Stimulated activated CD4-positive, alpha-beta T cell treated with anti-CD3 and anti-CD28 coated beads, Interleukin-4, amount 100 ng/mL, for 4 hours (primary cell): Measurements from ENCODE around the gene ELL2.

Experiments
- DNase-seq, 2 experiments: peaks; one replicate each; pipeline ENCODE4 v3.0.0-alpha.2; 2020

The ELL2 gene

DNA sequence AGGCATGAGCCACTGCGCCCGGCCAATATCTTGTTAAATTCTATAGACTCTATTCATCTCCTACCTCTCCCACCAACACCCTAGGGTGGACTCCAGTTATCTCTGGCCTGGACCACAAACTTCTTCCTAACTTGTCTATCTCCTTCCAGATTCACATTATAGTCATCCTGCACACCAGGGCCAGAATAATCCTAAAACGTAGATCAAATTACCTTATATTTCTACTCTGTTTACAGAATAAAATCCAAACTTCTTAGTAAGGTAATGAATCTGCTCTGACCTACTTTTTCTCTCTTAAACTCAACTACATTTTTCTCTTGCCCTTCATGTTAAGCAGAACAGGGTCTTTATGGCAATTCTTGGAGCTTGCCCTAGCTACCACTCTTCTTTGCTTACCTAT lies 6.9 kb downstream of the ELL2 start:
- DNase-seq: no peak

DNA sequence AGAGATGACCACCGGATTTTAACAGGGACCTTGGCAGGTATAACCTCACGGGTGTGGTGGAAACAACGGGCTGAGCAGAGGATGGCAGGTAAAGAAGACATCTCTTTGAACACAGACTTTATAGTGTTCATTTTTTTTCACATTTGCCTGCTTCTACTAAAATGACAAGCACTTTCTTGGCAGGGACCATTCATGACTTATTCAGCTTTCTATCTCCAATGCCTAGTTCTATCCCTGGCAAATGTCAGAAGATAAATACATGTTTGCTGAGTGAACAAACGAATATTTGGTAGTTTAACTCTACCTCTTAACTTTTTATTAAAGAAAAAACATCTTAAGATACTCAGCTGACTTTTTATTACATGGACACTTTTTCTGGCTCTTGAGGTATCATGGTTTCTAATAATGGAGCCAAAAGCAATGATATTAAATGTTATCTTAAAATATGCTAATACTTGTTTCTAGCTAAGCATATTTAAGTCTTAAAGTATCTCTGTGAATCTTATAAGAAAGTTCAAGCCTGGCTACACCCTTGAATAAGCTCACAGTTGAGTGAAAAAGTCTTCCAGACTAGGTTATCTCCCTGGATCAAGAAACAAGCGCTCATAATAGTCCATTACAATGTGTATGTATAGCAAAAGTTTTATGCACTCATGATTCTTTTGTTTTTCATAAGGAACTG lies 8.5 kb downstream of the ELL2 start:
- no peak for DNase-seq

DNA sequence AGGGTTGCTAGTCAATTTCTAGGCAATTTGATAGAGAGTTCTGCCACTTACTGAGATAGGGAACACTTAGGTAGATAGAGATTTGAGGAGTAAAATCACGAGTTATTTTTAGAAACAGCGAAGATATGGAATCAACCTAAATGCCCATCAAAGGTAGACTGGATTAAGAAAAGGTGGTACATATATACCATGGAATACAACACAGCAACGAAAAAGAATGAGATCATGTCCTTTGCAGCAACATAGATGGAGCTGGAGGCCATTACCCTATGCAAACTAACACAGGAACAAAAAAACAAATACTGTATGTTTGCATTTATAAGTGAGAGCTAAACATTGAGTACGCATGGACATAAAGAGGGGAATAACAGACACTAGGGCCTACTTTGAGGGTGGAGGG lies 9.7 kb downstream of the ELL2 start:
- no peak for DNase-seq

DNA sequence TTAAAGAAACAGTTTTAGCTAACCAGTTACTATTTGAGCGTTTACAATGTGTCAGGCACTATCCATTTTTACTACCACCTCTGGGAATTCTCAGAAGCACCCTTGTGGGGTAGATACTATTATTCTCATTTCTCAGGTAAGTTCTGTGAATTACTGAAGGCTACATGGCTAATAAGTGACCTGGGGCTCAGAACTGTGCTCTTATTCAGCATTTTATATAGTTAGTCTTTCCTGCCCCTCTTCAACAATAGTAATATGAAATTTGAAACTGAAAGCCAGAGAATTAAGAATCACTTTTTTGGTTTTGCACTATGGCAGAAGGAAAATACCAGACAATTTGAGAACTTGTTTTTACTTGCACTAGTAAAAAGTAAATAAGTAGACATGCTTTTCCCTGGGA lies 11.8 kb downstream of the ELL2 start:
- no peak for DNase-seq

DNA sequence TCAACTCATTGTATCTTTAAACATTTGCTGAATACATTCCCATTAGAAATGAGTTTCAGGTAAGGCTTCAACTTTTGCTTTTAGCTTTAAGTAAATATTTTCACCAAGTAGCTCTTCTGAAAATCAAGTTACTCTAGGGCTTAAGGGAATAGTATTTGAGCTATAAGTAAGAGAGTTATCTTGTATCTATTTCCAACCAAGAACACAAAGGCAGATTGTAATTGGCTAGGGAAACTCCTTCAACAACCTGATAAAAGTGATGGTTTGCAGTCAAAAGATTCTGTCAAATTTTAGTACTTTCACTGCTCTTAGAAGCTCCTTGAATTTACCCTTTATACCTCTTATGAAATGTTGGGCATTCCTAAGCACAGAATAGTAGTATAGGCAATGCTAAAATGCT lies 13.0 kb downstream of the ELL2 start:
- DNase-seq: no peak

DNA sequence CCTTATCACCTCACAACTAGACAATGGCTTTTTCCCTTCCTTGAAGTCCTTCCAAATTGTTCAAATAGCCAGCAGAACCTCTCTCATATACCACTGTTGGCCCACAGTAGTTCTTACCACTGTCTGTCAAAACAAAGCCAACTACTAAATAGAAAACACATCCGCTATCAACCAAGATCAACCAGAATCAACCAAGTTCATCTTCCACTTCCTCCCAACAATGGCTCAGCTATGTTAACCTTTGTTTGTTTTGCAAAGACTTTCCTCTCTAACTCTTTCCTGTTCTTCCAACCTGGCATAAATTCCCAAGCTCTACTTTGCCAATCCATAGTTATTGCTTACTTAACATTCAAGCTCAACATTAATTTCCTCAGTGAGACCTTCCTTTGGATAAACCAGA lies 15.2 kb downstream of the ELL2 start:
- no peak for DNase-seq

DNA sequence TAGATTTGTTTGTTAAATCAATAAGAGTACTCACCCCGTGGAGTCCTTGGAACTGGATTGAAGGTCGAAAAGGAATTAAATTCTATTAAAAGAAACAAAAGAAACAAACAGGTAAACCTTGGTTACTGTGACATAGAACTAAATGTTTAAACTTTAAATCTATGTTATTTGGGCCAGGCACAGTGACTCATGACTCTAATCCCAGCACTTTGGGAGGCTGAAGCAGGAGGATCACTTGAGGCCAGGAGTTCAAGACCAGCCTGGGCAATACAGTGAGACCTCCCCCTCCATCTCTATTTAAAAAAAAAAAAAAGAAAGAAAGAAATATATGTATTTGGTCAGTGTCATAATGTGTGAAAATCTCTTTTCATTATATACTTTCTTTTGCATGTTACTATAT lies 18.7 kb downstream of the ELL2 start:
- no peak for DNase-seq

DNA sequence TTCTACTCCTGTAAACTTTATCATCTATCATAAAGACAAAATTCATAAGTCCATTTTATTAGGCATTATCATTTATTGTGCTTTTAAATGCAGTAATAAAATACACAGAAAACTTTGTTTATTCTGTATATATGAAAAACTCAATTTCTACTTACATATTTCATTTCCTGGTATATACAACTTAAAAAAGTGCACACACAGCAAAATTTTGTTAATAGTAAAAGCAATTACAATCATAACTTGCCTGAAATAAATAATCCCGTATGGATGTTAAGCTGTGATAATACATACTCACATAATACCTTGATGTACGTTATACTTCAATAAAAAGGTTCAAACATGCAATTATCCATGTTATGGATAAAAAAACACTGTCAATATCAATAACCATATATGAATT lies 19.2 kb downstream of the ELL2 start:
- DNase-seq: no peak

DNA sequence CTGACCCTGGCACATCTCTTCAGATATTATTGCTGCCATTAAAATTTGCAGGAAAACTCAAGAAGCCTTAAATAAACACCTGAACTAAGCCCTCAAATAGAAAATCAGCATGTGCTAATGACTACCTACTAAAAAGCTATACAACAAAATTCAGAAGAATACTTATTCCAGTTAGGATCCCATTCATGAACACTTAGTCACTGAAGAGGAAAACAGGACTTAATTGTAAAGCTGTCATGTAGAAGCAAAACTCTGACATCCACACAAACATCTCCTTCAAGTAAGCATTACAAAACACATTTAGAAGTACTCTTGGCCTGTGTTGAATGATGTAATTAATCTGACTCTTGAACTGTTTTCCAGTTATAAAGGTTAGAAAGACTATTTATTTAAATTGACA lies 19.9 kb downstream of the ELL2 start:
- DNase-seq: no peak

DNA sequence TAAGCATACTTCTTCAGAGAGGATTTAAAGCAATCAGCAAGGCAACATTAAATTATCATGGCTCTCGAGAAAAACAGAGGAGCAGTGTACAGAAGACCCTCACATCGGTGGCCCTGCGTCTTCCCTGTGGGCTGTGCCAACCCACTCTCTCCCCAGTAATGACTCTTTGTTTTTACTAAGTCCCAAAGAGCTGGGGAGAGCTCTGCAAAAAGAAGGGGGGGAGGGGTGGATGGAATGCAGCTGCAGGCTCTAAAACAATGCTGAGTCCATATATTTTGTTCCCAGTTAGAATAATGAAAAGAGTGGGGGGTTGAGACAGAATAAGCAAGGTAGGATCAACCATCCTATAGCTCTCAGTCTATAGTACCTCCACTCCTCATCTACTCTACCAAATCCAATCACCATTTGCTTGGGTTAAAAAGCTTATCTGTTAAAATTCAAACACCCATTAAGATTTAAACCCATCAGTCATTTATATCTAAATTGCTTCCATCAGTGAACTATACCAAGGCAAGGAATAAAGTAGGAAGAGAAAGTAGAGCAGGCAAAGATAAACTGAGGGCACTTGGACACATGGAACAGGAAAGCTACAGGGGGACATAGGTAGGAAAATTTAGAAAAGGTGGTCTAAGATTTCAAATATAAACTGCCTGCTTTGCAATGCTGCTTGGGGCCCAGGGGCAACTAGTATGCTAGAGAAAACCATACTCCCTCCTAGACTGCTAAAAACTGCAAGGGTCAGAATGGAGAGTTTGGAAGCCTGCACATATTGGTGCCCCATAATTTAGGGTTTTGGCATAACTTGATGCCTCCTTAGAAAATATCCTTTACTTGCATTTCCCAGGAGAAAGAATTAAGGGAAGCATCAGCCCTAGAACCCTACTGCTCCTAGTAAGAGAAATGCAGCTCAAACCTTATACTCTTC lies 20.6 kb downstream of the ELL2 start:
- no peak for DNase-seq

DNA sequence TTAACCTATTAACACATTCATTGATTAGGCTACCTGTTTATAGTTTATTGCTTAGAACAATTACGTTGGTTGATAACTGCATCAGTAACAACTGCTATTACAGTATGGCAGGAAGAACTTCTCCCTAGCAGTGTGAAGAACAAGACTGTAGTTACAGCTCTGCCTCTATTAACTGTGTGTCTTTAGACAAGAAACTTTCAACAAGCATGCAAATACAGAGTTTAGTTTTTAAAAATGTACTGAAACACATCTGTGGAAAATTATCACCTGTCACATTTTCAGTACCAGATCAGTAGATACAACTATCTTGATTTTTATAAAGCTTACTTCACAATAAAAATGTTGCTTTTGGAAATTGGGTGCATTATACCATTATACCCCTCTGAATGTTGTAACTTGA lies 22.2 kb downstream of the ELL2 start:
- no peak for DNase-seq

DNA sequence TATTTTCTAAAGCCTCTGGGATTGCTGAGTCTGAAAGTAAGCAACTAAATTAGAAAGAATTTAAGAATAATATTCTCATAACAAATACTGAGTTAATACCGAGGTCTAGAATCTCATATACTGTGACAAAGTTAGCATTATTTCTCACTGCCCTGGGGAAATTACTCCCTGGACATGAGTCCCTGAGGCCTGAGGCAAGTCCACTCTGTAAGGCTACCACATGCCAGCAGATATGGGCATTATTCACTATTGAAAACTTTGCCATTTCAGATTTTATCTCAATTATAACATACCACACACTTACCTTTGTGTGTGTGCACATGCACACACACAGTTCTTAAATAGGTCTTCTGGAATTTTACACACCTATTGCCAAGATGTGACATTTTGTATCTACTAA lies 22.9 kb downstream of the ELL2 start:
- no peak for DNase-seq

DNA sequence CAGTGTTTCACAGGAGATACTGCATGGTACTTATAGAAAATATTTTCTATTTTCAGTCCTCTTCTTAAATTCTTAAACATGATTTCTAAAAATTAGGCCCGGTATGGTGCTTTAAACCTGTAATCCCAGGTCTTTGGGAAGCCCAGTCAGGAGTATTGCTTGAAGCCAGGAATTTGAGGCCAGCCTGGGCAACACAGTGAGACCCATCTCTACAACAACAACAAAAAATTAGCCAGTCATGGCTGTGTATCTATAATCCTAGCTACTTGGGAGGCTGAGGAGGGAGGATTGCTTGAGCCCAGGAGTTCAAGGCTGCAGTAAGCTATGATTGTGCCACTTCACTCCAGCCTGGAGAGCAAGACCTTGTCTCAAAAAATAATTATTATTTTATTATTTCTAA lies 23.3 kb downstream of the ELL2 start:
- DNase-seq: no peak

DNA sequence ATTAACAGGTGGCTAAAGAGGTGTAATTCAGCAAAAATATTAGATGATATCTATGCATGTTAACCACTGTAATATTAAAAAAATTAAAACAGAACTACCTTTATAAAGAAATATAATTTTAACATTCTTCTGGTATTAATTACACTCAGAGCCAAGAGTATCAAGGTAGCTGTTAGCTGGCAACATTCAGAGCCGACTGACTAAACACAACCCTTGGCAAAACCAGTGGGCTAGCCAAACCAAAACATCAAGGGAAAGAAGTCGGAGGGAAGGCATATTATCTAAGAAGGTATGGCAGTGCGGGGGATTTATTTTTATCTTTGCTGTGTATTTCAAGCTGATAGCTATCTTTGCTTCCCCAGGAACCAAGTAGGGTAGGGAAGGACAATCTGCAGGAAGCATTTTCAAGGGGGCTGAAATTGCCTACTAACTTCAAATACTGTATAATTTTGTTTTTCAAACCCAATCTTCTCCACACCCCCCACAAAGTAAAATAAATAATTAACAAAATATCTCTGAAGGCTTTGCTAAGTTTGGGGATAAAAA lies 24.0 kb downstream of the ELL2 start:
- DNase-seq: no peak

DNA sequence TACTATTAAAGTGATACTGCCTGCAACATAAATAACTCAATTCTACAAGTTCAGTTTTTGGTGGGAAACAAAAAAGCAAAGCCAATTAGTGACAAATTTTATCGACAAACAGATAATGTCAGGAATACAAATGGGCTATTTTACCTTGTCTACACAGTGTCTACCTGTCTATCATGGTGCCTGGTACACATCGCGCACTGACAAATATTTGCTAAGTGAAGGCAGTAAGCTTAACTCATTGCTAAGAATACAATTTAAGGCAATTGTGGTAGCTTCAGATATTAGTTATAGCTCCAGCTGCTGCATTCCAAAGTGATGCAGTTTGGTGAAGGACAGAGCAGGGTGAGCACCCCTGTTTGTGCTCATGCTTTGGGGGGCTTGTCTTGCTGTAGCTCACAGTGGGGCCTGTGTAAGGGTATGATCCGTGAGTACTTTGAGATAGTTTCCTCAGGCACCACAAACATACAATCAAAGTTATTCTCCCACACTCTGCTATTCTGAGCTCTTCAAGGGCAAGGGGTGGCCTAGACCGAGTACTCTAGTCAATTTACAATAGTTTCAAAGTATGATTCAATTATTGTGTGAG lies 24.7 kb downstream of the ELL2 start:
- DNase-seq: no peak

DNA sequence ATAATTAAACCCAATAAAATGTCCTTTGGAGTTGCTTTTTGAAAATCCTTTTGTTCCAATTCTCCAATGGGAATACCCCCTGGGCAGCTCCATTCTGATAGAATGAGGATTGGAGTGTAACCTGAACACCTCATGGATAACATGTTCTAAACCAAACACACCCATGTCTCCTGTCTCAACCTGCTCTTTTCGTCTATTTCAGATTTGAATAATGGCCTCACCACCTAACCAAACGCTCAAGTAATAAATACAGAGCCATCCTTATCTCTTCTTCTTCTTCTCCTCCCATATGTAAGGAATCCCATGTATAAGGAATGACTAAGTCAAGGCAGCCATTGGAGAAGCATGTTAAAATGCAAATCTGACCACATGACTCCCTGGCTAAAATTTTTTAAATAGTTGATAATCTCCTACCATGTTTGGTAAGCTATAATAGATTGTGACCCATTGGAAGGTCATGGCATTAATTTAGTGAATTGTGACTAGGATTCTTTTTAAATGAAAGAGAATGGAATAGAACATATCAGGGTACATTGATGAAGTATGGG lies 26.0 kb downstream of the ELL2 start:
- DNase-seq: no peak

DNA sequence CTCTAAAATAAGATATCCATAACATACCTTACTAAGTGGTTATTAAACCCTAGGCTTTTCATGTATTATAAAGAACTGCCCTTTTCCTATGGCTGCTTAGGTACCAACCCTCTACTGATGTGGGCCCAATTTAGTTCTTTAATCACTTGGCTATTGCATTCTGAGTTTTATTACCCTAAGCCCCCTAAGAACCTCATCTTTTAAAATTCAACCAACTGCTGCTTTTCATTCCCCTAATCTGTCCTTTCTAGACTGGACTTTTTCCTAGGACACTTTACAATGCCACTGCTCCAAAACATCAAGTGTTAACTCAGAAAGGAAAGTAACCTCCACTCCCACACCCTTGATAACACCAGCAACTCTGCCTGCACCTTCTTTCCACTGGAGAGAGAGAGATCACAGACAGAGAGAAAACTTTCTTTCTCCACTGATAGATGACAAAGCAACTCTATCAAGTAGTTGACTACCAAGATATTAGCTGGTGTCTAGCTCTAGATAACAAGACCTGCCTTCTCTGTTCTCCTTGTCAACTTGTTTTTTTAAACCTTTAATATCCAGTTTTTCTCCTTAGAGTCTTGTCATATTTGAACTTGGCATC lies 27.3 kb downstream of the ELL2 start:
- DNase-seq: no peak

DNA sequence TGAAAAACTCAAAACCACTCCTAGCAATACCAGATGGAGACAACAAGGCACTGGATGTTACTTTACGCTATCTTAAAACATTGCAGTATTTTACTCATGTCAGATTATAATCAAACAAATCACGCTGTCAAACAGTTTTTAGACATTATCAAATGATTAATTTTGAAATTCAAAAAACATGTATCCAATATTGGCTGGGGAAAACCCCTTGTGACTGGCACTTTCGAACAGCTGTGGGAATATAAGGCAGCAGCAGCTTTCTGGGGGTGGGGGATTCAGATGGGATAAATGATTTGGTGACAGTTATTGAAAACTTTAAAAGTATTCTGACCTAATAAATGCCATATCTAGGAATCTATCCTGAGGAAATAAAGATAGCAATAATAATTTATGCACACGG lies 28.7 kb downstream of the ELL2 start:
- no peak for DNase-seq

DNA sequence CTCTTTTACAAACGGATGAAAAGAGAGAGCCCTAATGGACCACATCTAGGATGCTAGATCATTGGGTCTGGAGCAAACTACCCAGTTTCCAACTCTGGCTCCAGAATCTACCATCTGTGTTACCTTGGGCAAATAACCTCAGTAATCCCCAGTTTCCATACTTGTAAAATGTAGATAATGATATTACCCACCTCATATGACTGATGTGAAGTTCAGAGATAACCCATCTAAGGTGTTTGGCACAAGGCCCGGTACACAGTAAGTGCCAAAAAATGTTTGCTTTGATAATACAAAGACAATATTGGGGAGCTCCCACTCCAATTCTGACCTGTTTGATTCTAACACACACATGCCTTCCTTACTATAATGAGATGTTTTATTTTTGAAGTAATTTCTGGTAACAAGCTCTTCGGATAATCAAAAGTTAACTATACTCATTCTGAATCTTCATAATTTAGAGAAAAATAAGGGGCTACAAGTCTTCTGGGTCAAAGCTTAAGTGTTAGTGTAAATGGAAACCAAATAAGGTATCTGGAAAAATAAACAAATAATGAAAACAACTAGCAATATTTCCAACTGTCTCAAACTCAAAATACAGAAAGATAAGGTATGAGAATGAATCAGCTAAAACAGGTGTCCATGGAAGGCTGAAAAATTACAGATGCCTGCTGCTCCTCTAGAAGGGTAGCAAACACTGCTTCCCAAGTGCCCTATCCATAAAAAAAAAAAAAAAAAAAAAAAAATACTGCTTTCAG lies 30.4 kb downstream of the ELL2 start:
- no peak for DNase-seq

DNA sequence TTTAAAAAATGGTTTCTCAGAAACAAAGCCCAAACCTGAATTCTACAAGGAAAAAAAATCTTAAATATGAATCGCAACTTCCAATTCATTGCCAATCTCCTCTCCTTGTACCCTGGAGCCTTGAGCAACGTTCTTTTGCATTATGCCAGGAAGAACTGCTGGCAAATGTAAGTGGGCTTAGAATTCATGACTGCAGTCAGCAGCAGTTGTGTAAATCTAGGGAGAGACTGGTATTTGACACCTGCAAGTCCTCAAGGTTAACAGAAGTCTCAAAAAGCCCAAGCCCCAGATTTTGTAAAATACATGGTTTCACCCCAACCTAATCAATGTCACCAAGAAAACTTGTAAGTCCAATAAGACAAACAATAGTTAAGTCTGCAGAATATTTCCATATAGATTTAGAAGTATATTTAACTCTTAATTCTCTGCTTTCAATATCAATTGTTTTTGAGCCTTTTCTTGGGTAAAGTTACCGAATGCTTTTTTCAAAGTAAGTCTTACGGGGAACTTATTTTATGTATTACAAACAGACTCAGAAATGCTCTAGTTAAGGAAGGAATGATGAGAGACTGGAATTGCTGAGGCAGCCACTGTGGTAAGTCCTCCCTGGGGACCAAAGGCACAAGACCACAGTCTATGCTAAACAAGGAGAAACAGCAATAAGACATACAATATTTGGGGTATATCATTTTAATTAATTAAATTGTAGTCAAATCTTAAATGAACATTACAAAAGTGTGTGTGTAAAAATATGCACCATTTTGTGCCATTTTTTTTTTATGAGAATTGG lies 31.3 kb downstream of the ELL2 start:
- no peak for DNase-seq

DNA sequence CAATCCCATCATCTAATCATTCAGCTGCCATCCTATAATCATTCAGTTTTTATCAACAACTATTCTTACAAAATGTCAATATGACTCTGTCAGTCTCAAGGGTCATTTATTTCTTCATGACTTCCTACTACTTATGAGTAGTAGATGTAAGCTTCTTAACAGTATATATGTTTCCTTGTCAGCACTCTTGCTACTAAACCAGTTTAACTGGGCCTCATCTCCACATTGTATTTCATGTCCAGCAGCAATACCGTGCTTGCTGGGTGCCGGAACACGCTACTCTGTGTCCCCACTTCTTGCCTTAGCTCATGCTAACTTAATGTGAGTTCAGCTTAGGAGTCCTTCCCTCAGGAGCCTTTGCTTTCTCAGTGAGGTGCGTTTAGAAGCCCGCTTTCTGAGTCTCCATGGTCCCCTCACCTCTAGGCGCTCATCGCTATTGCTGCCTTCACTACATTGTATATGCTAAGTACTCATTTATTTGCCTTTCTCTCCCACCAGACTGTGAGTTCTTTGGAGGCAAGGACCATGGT lies 32.9 kb downstream of the ELL2 start:
- no peak for DNase-seq
